H9 (cell line): ENCODE results near the gene KIF16B. TPM values are rescaled to one million over a fixed set of nuclear protein-coding genes. Genes with fewer than 3 reads are reported as not detected.

Source experiments
- DNase-seq: peaks from one replicate; pipeline ENCODE4 v3.0.0-alpha.2; 2017
- H2AFZ ChIP-seq: one replicate; pipeline ENCODE4 v1.6.1; 2013; ENCODE audit warnings: mild to moderate bottlenecking, low read length, control low read depth, moderate library complexity
- H2AK5ac ChIP-seq: 2 replicates; pipeline ENCODE4 v1.6.1; 2013; ENCODE audit warnings: low read length, control low read depth, mixed read lengths; ENCODE audit not compliant: insufficient read length
- H2BK120ac ChIP-seq: one replicate; pipeline ENCODE4 v1.6.1; 2013; ENCODE audit warnings: low read depth, mild to moderate bottlenecking, low read length, control low read depth, inconsistent platforms; ENCODE audit not compliant: poor library complexity, severe bottlenecking
- H2BK12ac ChIP-seq: 2 replicates; pipeline ENCODE4 v1.6.1; 2013; ENCODE audit warnings: low read length, control low read depth, mixed read lengths, low read depth; ENCODE audit not compliant: insufficient read length
- H2BK15ac ChIP-seq: 2 replicates; pipeline ENCODE4 v1.6.1; 2013; ENCODE audit warnings: low read depth, low read length, control low read depth
- H2BK20ac ChIP-seq: one replicate; pipeline ENCODE4 v1.6.1; 2013; ENCODE audit warnings: low read depth, mild to moderate bottlenecking, low read length, control low read depth, inconsistent platforms; ENCODE audit not compliant: poor library complexity, severe bottlenecking
- H2BK5ac ChIP-seq: 2 replicates; pipeline ENCODE4 v1.6.1; 2013; ENCODE audit warnings: low read length, control low read depth, mixed read lengths; ENCODE audit not compliant: insufficient read length
- H3K14ac ChIP-seq: 2 replicates; pipeline ENCODE4 v1.6.1; 2013; ENCODE audit warnings: low read length, control low read depth; ENCODE audit not compliant: insufficient read depth
- H3K18ac ChIP-seq: 2 replicates; pipeline ENCODE4 v1.6.1; 2013; ENCODE audit warnings: low read depth, mild to moderate bottlenecking, mixed read lengths, low read length, control low read depth; ENCODE audit not compliant: insufficient read length
- H3K23ac ChIP-seq: 2 replicates; pipeline ENCODE4 v1.6.1; 2013; ENCODE audit warnings: low read length, control low read depth, mixed read lengths, low read depth; ENCODE audit not compliant: insufficient read length
- H3K23me2 ChIP-seq: 2 replicates; pipeline ENCODE4 v1.6.1; 2013; ENCODE audit warnings: low read depth, mild to moderate bottlenecking, mixed read lengths, low read length, control low read depth; ENCODE audit not compliant: insufficient read length, poor library complexity, severe bottlenecking
- H3K27ac ChIP-seq: 2 replicates; pipeline ENCODE4 v1.5.1; 2013; ENCODE audit warnings: low read length, control low read depth, mixed read lengths, low read depth; ENCODE audit not compliant: insufficient read length
- H3K27me3 ChIP-seq: 2 replicates; pipeline ENCODE4 v1.6.1; 2013; ENCODE audit warnings: low read length, control low read depth, inconsistent platforms; ENCODE audit not compliant: insufficient read depth
- H3K4ac ChIP-seq: 2 replicates; pipeline ENCODE4 v1.6.1; 2013; ENCODE audit warnings: low read depth, mild to moderate bottlenecking, control low read depth, inconsistent platforms, low read length, moderate library complexity
- H3K4me1 ChIP-seq: 2 replicates; pipeline ENCODE4 v1.6.1; 2013; ENCODE audit warnings: low read length, control low read depth, inconsistent platforms; ENCODE audit not compliant: insufficient read depth
- H3K4me2 ChIP-seq: 2 replicates; pipeline ENCODE4 v1.6.1; 2013; ENCODE audit warnings: low read length, control low read depth, mixed read lengths; ENCODE audit not compliant: insufficient read length, insufficient read depth
- H3K56ac ChIP-seq: 2 replicates; pipeline ENCODE4 v1.6.1; 2013; ENCODE audit warnings: low read depth, mild to moderate bottlenecking, mixed read lengths, low read length, control low read depth; ENCODE audit not compliant: insufficient read length
- H3K79me1 ChIP-seq: 2 replicates; pipeline ENCODE4 v1.6.1; 2013; ENCODE audit warnings: low read depth, mild to moderate bottlenecking, moderate library complexity, low read length, control low read depth, inconsistent platforms; ENCODE audit not compliant: insufficient read depth, poor library complexity, severe bottlenecking
- H3K79me2 ChIP-seq: 2 replicates; pipeline ENCODE4 v1.6.1; 2013; ENCODE audit warnings: low read length, control low read depth, inconsistent platforms; ENCODE audit not compliant: insufficient read depth
- H3K9ac ChIP-seq: 2 replicates; pipeline ENCODE4 v1.6.1; 2013; ENCODE audit warnings: low read length, control low read depth, mixed read lengths; ENCODE audit not compliant: insufficient read length; ENCODE audit errors: extremely low read depth
- H3K9me3 ChIP-seq: one replicate; pipeline ENCODE4 v1.6.1; 2013; ENCODE audit warnings: low read depth, low read length, inconsistent platforms; ENCODE audit not compliant: control insufficient read depth
- H3T11ph ChIP-seq: one replicate; pipeline ENCODE4 v1.6.1; 2013; ENCODE audit warnings: mild to moderate bottlenecking, low read length, control low read depth, inconsistent platforms
- H4K20me1 ChIP-seq: one replicate; pipeline ENCODE4 v1.6.1; 2013; ENCODE audit not compliant: control insufficient read depth, insufficient read length, insufficient read depth
- H4K5ac ChIP-seq: 2 replicates; pipeline ENCODE4 v1.6.1; 2013; ENCODE audit warnings: low read depth, mild to moderate bottlenecking, mixed read lengths, low read length, control low read depth; ENCODE audit not compliant: insufficient read length
- H4K8ac ChIP-seq: replicated peaks from 2 replicates; pipeline ENCODE4 v1.6.1; 2013; ENCODE audit warnings: low read length, control low read depth, mixed read lengths, low read depth; ENCODE audit not compliant: insufficient read length
- H4K91ac ChIP-seq: 2 replicates; pipeline ENCODE4 v1.6.1; 2013; ENCODE audit warnings: low read depth, mild to moderate bottlenecking, moderate library complexity, mixed read lengths, low read length, control low read depth; ENCODE audit not compliant: insufficient read length
- H3K27ac Mint-ChIP-seq, 3 experiments: 2 replicates in 2 of 3; 3 replicates in 1 of 3; pipeline ENCODE4 v1.8.0; 2020 to 2021; ENCODE audit warnings: mixed read lengths in 3 of 3, mild to moderate bottlenecking in 1 of 3, moderate library complexity in 1 of 3
- H3K27me3 Mint-ChIP-seq: 2 replicates; pipeline ENCODE4 v1.8.0; 2021; ENCODE audit warnings: low read depth, mild to moderate bottlenecking, moderate library complexity, mixed read lengths
- H3K36me3 Mint-ChIP-seq, 3 experiments: 2 replicates in 2 of 3; 3 replicates in 1 of 3; pipeline ENCODE4 v1.8.0; 2020 to 2021; ENCODE audit warnings: low read depth in 3 of 3, mixed read lengths in 3 of 3; ENCODE audit not compliant: insufficient read depth in 1 of 3
- H3K4me1 Mint-ChIP-seq, 2 experiments: 2 replicates each; pipeline ENCODE4 v1.8.0; 2020; ENCODE audit warnings: mixed read lengths in 2 of 2
- H3K4me3 Mint-ChIP-seq, 2 experiments: 2 replicates in 1 of 2; 3 replicates in 1 of 2; pipeline ENCODE4 v1.8.0; 2020 to 2021; ENCODE audit warnings: mild to moderate bottlenecking in 2 of 2, mixed read lengths in 2 of 2, moderate library complexity in 1 of 2
- H3K9me3 Mint-ChIP-seq, 2 experiments: 2 replicates in 1 of 2; 3 replicates in 1 of 2; pipeline ENCODE4 v1.8.0; 2020; ENCODE audit warnings: mild to moderate bottlenecking in 2 of 2, mixed read lengths in 2 of 2, moderate library complexity in 1 of 2
- WGBS: extraction: QIAGEN DNeasy Blood & Tissue Kit; methylation state at CpG from one replicate; pipeline ENCODE4 v1.1.7; 2013; ENCODE audit warnings: missing lambda C conversion rate, low lambda C conversion rate, mixed read lengths; ENCODE audit not compliant: insufficient read length; ENCODE audit errors: extremely low coverage; 5-methylcytosine and 5-hydroxymethylcytosine counted together
- total RNA-seq: library from RNA; stranded (reverse); gene quantifications from 2 replicates; pipeline ENCODE4 v1.2.1, GENCODE V29; 2021
- TF ChIP-seq, protein P1 (sequence below): fragments of 200-600 bp; sonication (generic); conservative IDR thresholded peaks from 3 replicates; pipeline ENCODE4 v1.8.0; 2021; ENCODE audit warnings: antibody characterized with exemption, mild to moderate bottlenecking

KIF16B gene
- total RNA-seq, 1 experiment from 2014 or later = 7.4 TPM

- H3T11ph ChIP-seq = no peak overlapping the region
- no CpG with 5 or more reads among the region's 2 CpGs for WGBS
- DNase-seq = no peak
- Mint-ChIP-seq H3K36me3 (0 out of 7 replicates have a peak, but pooled peaks cover 0 to 3% (median 2%) of the 10 kb centered on the region in 3 experiments), H3K27ac (no peak overlapping the region), H3K9me3 (no peaks in the 10 kb centered on the region), H3K27me3 (no peaks in the 10 kb centered on the region), H3K4me1 (peaks cover under 1 to 8% of the 10 kb centered on the region in 2 experiments; a peak in 3 of 4 replicates), H3K4me3 (no peak overlapping the region)
- no peak overlapping the region for H2AK5ac ChIP-seq
- no peak overlapping the region for H4K91ac ChIP-seq
- H3K18ac ChIP-seq = no peak overlapping the region
- no peak overlapping the region for H2AFZ ChIP-seq
- no peak overlapping the region for H4K8ac ChIP-seq
- H3K56ac ChIP-seq = no peak overlapping the region
- H2BK20ac ChIP-seq = no peak overlapping the region
- no peak overlapping the region for H3K4me2 ChIP-seq
- H3K27ac ChIP-seq = no peak overlapping the region
- H3K14ac ChIP-seq = no peak overlapping the region
- no peak overlapping the region for H3K23ac ChIP-seq
- H3K23me2 ChIP-seq = no peaks in the 10 kb centered on the region
- H3K79me1 ChIP-seq = no peaks in the 10 kb centered on the region
- TF ChIP-seq, protein P1, sequence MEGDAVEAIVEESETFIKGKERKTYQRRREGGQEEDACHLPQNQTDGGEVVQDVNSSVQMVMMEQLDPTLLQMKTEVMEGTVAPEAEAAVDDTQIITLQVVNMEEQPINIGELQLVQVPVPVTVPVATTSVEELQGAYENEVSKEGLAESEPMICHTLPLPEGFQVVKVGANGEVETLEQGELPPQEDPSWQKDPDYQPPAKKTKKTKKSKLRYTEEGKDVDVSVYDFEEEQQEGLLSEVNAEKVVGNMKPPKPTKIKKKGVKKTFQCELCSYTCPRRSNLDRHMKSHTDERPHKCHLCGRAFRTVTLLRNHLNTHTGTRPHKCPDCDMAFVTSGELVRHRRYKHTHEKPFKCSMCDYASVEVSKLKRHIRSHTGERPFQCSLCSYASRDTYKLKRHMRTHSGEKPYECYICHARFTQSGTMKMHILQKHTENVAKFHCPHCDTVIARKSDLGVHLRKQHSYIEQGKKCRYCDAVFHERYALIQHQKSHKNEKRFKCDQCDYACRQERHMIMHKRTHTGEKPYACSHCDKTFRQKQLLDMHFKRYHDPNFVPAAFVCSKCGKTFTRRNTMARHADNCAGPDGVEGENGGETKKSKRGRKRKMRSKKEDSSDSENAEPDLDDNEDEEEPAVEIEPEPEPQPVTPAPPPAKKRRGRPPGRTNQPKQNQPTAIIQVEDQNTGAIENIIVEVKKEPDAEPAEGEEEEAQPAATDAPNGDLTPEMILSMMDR = no peak
- no peaks in the 10 kb centered on the region for H3K79me2 ChIP-seq
- no peak overlapping the region for H4K5ac ChIP-seq
- H3K4me1 ChIP-seq = no peaks in the 10 kb centered on the region; the same call in 1 of the 2 replicates
- no peaks in the 10 kb centered on the region for H3K27me3 ChIP-seq
- H3K9ac ChIP-seq = no peak overlapping the region
- H2BK5ac ChIP-seq = no peak overlapping the region
- H3K9me3 ChIP-seq = no peaks in the 10 kb centered on the region
- no peak overlapping the region for H2BK15ac ChIP-seq
- H3K4ac ChIP-seq = no peak overlapping the region
- no peak overlapping the region for H2BK120ac ChIP-seq
- no peaks in the 10 kb centered on the region for H4K20me1 ChIP-seq
- H2BK12ac ChIP-seq = no peak overlapping the region
Measured at GRCh38 chr20:16535277-16535676, 38.0 kb downstream of the KIF16B start.
